Neural cell (in vitro differentiated cells): Measurements from ENCODE around the gene GMPR. TPM values are rescaled to one million over a fixed set of nuclear protein-coding genes. Genes with fewer than 3 reads are reported as not detected.

Source experiments
- H2AFZ ChIP-seq: fragments of 200-600, 300-800 bp; sonication (generic), shearing (Covaris generic); 2 replicates; pipeline ENCODE4 v1.6.0; 2014; ENCODE audit warnings: low read depth, mild to moderate bottlenecking, antibody characterized with exemption, low read length, moderate library complexity
- H3F3A ChIP-seq: fragments of 200-600 bp; shearing (Covaris generic); 2 replicates; pipeline ENCODE4 v1.6.1; 2016; ENCODE audit warnings: mild to moderate bottlenecking, moderate library complexity, mixed read lengths, antibody characterized with exemption, low read length; ENCODE audit not compliant: insufficient read depth, poor library complexity, severe bottlenecking
- H3K27ac ChIP-seq: fragments of 200-600, 300-800 bp; sonication (generic), shearing (Covaris generic); 2 replicates; pipeline ENCODE4 v1.5.1; 2014; ENCODE audit warnings: mild to moderate bottlenecking, low read length, moderate library complexity
- H3K27me3 ChIP-seq: fragments of 300-800, 200-600 bp; sonication (generic), shearing (Covaris generic); 2 replicates; pipeline ENCODE4 v1.6.0; 2014; ENCODE audit warnings: mild to moderate bottlenecking, low read depth, low read length, moderate library complexity; ENCODE audit not compliant: insufficient read depth
- H3K36me3 ChIP-seq: fragments of 300-800, 200-600 bp; sonication (generic), shearing (Covaris generic); 2 replicates; pipeline ENCODE4 v1.5.1; 2014; ENCODE audit warnings: mild to moderate bottlenecking, antibody characterized with exemption, low read length, moderate library complexity; ENCODE audit not compliant: insufficient read depth
- H3K4me2 ChIP-seq: fragments of 300-800, 200-600 bp; sonication (generic), shearing (Covaris generic); 2 replicates; pipeline ENCODE4 v1.6.0; 2014; ENCODE audit warnings: mild to moderate bottlenecking, low read length
- H3K4me3 ChIP-seq: fragments of 300-800, 200-600 bp; sonication (generic), shearing (Covaris generic); 2 replicates; pipeline ENCODE4 v1.5.1; 2014; ENCODE audit warnings: mild to moderate bottlenecking, low read length, moderate library complexity
- H3K79me2 ChIP-seq: fragments of 200-600 bp; shearing (Covaris generic); replicated peaks from 2 replicates; pipeline ENCODE4 v1.6.0; 2014; ENCODE audit warnings: mild to moderate bottlenecking, low read length, moderate library complexity; ENCODE audit not compliant: insufficient read depth
- H3K9ac ChIP-seq: fragments of 300-800, 200-600 bp; sonication (generic), shearing (Covaris generic); 2 replicates; pipeline ENCODE4 v1.6.1; 2016; ENCODE audit warnings: mild to moderate bottlenecking, low read length, mixed read lengths
- H3K9me2 ChIP-seq: fragments of 200-600 bp; shearing (Covaris generic); 2 replicates; pipeline ENCODE4 v1.6.1; 2016; ENCODE audit warnings: mild to moderate bottlenecking, low read length, mixed read lengths; ENCODE audit not compliant: insufficient read depth
- H3K9me3 ChIP-seq: fragments of 200-600, 300-800 bp; sonication (generic), shearing (Covaris generic); 2 replicates; pipeline ENCODE4 v1.6.1; 2016; ENCODE audit warnings: mild to moderate bottlenecking, mixed run types, low read length, moderate library complexity, mixed read lengths
- H4K20me1 ChIP-seq: fragments of 200-600 bp; shearing (Covaris generic); 2 replicates; pipeline ENCODE4 v1.6.1; 2016; ENCODE audit warnings: mild to moderate bottlenecking, mixed run types; ENCODE audit not compliant: insufficient read depth
- CTCF ChIP-seq: fragments of 450-650 bp; IDR thresholded peaks from 2 replicates; pipeline ENCODE4 v1.5.1; 2014; ENCODE audit warnings: antibody characterized with exemption, mild to moderate bottlenecking, moderate library complexity; ENCODE audit not compliant: poor library complexity, severe bottlenecking
- EP300 ChIP-seq: fragments of 450-650 bp; conservative IDR thresholded peaks from 2 replicates; pipeline ENCODE4 v1.6.1; 2014; ENCODE audit warnings: antibody characterized with exemption, mild to moderate bottlenecking, moderate library complexity; ENCODE audit not compliant: poor library complexity, severe bottlenecking
- EZH2 ChIP-seq: fragments of 200-600, 300-800 bp; shearing (Covaris generic), sonication (generic); IDR thresholded peaks from 2 replicates; pipeline ENCODE4 v1.6.1; 2014; ENCODE audit warnings: antibody characterized with exemption, low read length, borderline replicate concordance, mild to moderate bottlenecking; ENCODE audit not compliant: insufficient read depth, poor library complexity, severe bottlenecking
- MXI1 ChIP-seq: fragments of 450-650 bp; conservative IDR thresholded peaks from 2 replicates; pipeline ENCODE4 v1.6.1; 2014; ENCODE audit warnings: antibody characterized with exemption, mild to moderate bottlenecking; ENCODE audit not compliant: poor library complexity, severe bottlenecking
- POLR2AphosphoS5 ChIP-seq: IDR thresholded peaks from 2 replicates; pipeline ENCODE4 v1.6.1; 2012
- RAD21 ChIP-seq: fragments of 450-650 bp; conservative IDR thresholded peaks from 2 replicates; pipeline ENCODE4 v1.6.1; 2014; ENCODE audit warnings: antibody characterized with exemption, mild to moderate bottlenecking, moderate library complexity
- SMC3 ChIP-seq: fragments of 450-650 bp; conservative IDR thresholded peaks from 2 replicates; pipeline ENCODE4 v1.6.1; 2014; ENCODE audit warnings: antibody characterized with exemption, mild to moderate bottlenecking, moderate library complexity; ENCODE audit not compliant: poor library complexity
- TAF1 ChIP-seq: IDR thresholded peaks from 2 replicates; pipeline ENCODE4 v1.6.1; 2012; ENCODE audit warnings: low read depth
- polyA plus RNA-seq: library from polyadenylated mRNA; depleted of rRNA; stranded (reverse); fragments of >200 nt; gene quantifications from 2 replicates; pipeline ENCODE4 v1.2.3, GENCODE V29; 2014
- TF ChIP-seq, protein P1 (sequence below): IDR thresholded peaks from 2 replicates; pipeline ENCODE4 v1.6.1; 2012; ENCODE audit warnings: borderline replicate concordance

GMPR gene
- polyA plus RNA-seq, 1 donor from 2014 or later: not detected

DNA sequence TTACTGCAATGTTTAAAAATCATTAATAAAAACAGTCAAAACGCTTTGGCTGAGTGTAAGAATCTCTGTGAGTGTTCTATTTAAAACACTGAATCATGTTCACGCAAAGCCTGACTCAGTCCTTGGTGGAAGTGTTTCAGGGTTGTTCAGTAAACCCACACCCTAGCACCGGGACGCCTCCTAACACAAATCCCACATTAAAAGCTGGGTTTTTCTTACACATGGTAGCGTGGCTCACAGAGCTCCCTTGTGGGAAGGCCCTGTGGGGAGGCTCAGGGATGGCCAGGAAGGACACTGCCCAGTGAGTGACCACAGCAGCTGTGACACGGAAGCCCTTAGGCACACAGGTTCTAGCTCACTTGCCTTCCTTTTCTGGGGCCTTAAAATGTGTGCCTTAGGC, 80.2 kb downstream of the GMPR start:
- Histone ChIP-seq H3K27me3 (no peaks in the 10 kb centered on the region), H3K9me3 (no peaks in the 10 kb centered on the region), H3K4me2 (no peak overlapping the region), H3K27ac (no peak overlapping the region), H3K79me2 (no peaks in the 10 kb centered on the region), H2AFZ (no peak overlapping the region), H3F3A (peaks cover 2% of the 10 kb centered on the region), H3K9ac (no peak overlapping the region), H3K4me3 (no peak overlapping the region), H3K36me3 (no peaks in the 10 kb centered on the region), H3K9me2 (no peaks in the 10 kb centered on the region), H4K20me1 (no peaks in the 10 kb centered on the region)
- TF ChIP-seq, protein P1, sequence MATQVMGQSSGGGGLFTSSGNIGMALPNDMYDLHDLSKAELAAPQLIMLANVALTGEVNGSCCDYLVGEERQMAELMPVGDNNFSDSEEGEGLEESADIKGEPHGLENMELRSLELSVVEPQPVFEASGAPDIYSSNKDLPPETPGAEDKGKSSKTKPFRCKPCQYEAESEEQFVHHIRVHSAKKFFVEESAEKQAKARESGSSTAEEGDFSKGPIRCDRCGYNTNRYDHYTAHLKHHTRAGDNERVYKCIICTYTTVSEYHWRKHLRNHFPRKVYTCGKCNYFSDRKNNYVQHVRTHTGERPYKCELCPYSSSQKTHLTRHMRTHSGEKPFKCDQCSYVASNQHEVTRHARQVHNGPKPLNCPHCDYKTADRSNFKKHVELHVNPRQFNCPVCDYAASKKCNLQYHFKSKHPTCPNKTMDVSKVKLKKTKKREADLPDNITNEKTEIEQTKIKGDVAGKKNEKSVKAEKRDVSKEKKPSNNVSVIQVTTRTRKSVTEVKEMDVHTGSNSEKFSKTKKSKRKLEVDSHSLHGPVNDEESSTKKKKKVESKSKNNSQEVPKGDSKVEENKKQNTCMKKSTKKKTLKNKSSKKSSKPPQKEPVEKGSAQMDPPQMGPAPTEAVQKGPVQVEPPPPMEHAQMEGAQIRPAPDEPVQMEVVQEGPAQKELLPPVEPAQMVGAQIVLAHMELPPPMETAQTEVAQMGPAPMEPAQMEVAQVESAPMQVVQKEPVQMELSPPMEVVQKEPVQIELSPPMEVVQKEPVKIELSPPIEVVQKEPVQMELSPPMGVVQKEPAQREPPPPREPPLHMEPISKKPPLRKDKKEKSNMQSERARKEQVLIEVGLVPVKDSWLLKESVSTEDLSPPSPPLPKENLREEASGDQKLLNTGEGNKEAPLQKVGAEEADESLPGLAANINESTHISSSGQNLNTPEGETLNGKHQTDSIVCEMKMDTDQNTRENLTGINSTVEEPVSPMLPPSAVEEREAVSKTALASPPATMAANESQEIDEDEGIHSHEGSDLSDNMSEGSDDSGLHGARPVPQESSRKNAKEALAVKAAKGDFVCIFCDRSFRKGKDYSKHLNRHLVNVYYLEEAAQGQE: no peak
- TF ChIP-seq RAD21 (no peak), MXI1 (no peak), EP300 (no peak), SMC3 (no peak), CTCF (no peak), POLR2AphosphoS5 (no peak), EZH2 (no peak), TAF1 (no peak)

GRCh38 chr6:16318953-16319720, 80.8 kb downstream of the GMPR start:
- Histone ChIP-seq H2AFZ (no peak overlapping the region), H3K27ac (no peak overlapping the region), H3K4me3 (no peak overlapping the region), H4K20me1 (no peaks in the 10 kb centered on the region), H3K9me3 (no peaks in the 10 kb centered on the region), H3K9me2 (no peaks in the 10 kb centered on the region), H3K9ac (no peak overlapping the region), H3K79me2 (no peaks in the 10 kb centered on the region), H3K36me3 (no peaks in the 10 kb centered on the region), H3K27me3 (no peaks in the 10 kb centered on the region), H3F3A (peaks cover 2% of the 10 kb centered on the region), H3K4me2 (no peak overlapping the region)
- TF ChIP-seq TAF1 (no peak), EZH2 (no peak), RAD21 (no peak), EP300 (no peak), CTCF (no peak), POLR2AphosphoS5 (no peak)
